RWPE1 (cell line): ENCODE results near the gene SKA3.
"Not testable (repeated sequence)": the region's sequence is repeated elsewhere in the genome, so short reads cannot be mapped to it uniquely, and the experiment has no call there.

ENCODE experiments used
- CTCF ChIA-PET: fragments of 350-600 bp; sonication (Branson Sonifier 250); formaldehyde crosslinking; extraction: SDS; loops from one replicate; lab custom pipeline; 2021; lab: Yijun Ruan, JAX
- POLR2A ChIA-PET: fragments of 400-600 bp; formaldehyde crosslinking; extraction: SDS; loops from one replicate; lab custom pipeline; 2020; ENCODE audit warnings: antibody characterized with exemption; ENCODE audit not compliant: low non-redundant PET; lab: Yijun Ruan, JAX
- DNase-seq: peaks from one replicate; pipeline ENCODE4 v3.0.0; 2012; ENCODE audit warnings: low spot score
- H3K27ac ChIP-seq: fragments of 450-650 bp; 2 replicates; pipeline ENCODE4 v1.5.1; 2017
- CTCF ChIP-seq: fragments of 450-650 bp; conservative IDR thresholded peaks from 2 replicates; pipeline ENCODE4 v1.5.1; 2017; ENCODE audit warnings: low read depth, mild to moderate bottlenecking

The SKA3 gene

GRCh38 chr13:21139374-21139773 is 37.0 kb downstream of the SKA3 start:
- no peak overlapping the region for H3K27ac ChIP-seq
- no peak for TF ChIP-seq CTCF
- POLR2A ChIA-PET: interaction anchor here (0.7 kb wide), 1 partner anchor 119 kb away, joined by 15 read pairs; no protein-coding TSS in a partner anchor
- CTCF ChIA-PET: no interaction called here
- DNase-seq: no peak

GRCh38 chr13:21138561-21138960 is 37.8 kb downstream of the SKA3 start:
- POLR2A ChIA-PET: no interaction called here
- CTCF ChIA-PET: interaction anchor here (0.5 to 0.7 kb wide), 3 partner anchors 119 to 1072 kb away, joined by 3 to 4 read pairs (median 3); no protein-coding TSS in a partner anchor
- H3K27ac ChIP-seq: no peak overlapping the region
- DNase-seq: no peak
- TF ChIP-seq CTCF: no peak

- ChIA-PET POLR2A (no interaction called here), CTCF (interaction anchor here (0.6 kb wide), 2 partner anchors 118 to 1408 kb away, joined by 3 to 4 read pairs; no protein-coding TSS in a partner anchor)
- H3K27ac ChIP-seq: no peak overlapping the region
- no peak for DNase-seq
- TF ChIP-seq CTCF: no peak
Measured at GRCh38 chr13:21137696-21138095, 38.7 kb downstream of the SKA3 start.

- H3K27ac ChIP-seq, POLR2A ChIA-PET, CTCF ChIA-PET, DNase-seq: not testable (repeated sequence)
Measured at GRCh38 chr13:21135833-21136232, 40.5 kb downstream of the SKA3 start.

GRCh38 chr13:21134475-21134874 is 41.9 kb downstream of the SKA3 start:
- DNase-seq: no peak
- TF ChIP-seq CTCF: no peak
- H3K27ac ChIP-seq: peak overlapping the region; percentile 63
- CTCF ChIA-PET: interaction anchor here (0.7 kb wide), 1 partner anchor 191 kb away, joined by 3 read pairs; no protein-coding TSS in a partner anchor
- POLR2A ChIA-PET: no interaction called here

- H3K27ac ChIP-seq: no peak overlapping the region
- ChIA-PET CTCF (interaction anchor here (0.5 kb wide), 1 partner anchor 208 kb away, joined by 3 read pairs; no protein-coding TSS in a partner anchor), POLR2A (no interaction called here)
- no peak for TF ChIP-seq CTCF
- no peak for DNase-seq
Measured at GRCh38 chr13:21133077-21133476, 43.3 kb downstream of the SKA3 start.

GRCh38 chr13:21130116-21130515 is 46.2 kb downstream of the SKA3 start:
- ChIA-PET CTCF (no interaction called here), POLR2A (no interaction called here)
- no peak for DNase-seq
- H3K27ac ChIP-seq: no peak overlapping the region
- no peak for TF ChIP-seq CTCF
